Nephron (organoid): ENCODE measurements around the gene AGPAT3.

ENCODE experiments used
- H3K27ac Mint-ChIP-seq, 3 experiments: 2 replicates each; pipeline ENCODE4 v1.8.0; 2020; ENCODE audit warnings: mixed read lengths in 3 of 3, mild to moderate bottlenecking in 2 of 3, moderate library complexity in 1 of 3
- H3K27me3 Mint-ChIP-seq: 2 replicates; pipeline ENCODE4 v1.8.0; 2021; ENCODE audit warnings: low read depth, mild to moderate bottlenecking, moderate library complexity, mixed read lengths
- H3K36me3 Mint-ChIP-seq: 2 replicates; pipeline ENCODE4 v1.8.0; 2020; ENCODE audit warnings: low read depth, mixed read lengths
- H3K4me1 Mint-ChIP-seq: 2 replicates; pipeline ENCODE4 v1.8.0; 2020; ENCODE audit warnings: mixed read lengths
- H3K4me3 Mint-ChIP-seq, 3 experiments: 2 replicates each; pipeline ENCODE4 v1.8.0; 2020; ENCODE audit warnings: mild to moderate bottlenecking in 3 of 3, mixed read lengths in 3 of 3, moderate library complexity in 2 of 3
- H3K9me3 Mint-ChIP-seq: 2 replicates; pipeline ENCODE4 v1.8.0; 2020; ENCODE audit warnings: mixed read lengths
- TF ChIP-seq, protein P1 (sequence below), 3 experiments: fragments of 200-600 bp; sonication (generic); IDR thresholded peaks; one replicate each; pipeline ENCODE4 v1.5.0; 2021; ENCODE audit warnings: antibody characterized with exemption in 3 of 3; ENCODE audit not compliant: unreplicated experiment in 3 of 3

AGPAT3 gene

DNA sequence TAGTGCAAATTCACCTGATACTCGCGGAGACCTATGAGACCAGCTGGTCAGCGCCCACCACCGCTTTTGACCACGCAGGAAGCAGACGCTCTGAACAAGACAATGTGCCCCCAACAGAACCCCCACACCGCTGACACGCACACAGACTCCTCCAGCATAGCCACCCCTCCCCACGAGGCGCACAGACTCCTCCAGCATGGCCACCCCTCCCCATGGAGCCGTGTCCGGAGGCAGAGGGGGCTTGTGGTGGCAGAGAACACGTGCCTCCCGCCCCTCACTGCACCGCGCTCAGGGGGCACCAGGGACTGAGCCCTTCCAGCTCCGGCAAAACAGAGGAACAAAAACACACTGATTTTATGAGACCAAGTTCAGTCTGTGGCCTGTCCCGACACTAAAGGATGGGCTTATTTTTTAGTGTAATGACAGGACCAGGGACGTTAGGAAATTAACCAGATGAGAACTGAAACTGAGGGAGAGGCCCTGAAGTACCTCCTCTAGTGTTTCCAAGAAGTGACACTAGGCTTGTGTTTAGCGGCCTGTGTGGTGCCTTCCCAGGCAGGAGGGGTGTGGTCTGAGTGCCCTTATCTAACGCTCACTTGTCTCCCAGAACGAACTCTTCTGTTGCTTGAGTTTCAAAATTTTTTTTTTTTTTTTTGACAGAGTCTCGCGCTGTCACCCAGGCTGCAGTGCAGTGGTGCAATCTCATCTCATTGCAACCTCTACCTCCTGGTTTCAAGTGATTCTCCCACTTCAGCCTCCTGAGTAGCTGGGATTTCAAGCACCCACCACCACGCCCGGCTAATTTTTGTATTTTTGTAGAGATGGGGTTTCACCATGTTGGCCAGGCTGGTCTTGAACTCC lies 10.0 kb upstream of the AGPAT3 start:
- peaks cover 17% of the 10 kb centered on the region for H3K27me3 Mint-ChIP-seq
- H3K4me1 Mint-ChIP-seq, result peaks cover 5% of the 10 kb centered on the region
- H3K36me3 Mint-ChIP-seq, result no peaks in the 10 kb centered on the region
- H3K27ac Mint-ChIP-seq, result no peak overlapping the region
- H3K4me3 Mint-ChIP-seq, result no peak overlapping the region
- peaks cover 6% of the 10 kb centered on the region for H3K9me3 Mint-ChIP-seq
- TF ChIP-seq, protein P1, sequence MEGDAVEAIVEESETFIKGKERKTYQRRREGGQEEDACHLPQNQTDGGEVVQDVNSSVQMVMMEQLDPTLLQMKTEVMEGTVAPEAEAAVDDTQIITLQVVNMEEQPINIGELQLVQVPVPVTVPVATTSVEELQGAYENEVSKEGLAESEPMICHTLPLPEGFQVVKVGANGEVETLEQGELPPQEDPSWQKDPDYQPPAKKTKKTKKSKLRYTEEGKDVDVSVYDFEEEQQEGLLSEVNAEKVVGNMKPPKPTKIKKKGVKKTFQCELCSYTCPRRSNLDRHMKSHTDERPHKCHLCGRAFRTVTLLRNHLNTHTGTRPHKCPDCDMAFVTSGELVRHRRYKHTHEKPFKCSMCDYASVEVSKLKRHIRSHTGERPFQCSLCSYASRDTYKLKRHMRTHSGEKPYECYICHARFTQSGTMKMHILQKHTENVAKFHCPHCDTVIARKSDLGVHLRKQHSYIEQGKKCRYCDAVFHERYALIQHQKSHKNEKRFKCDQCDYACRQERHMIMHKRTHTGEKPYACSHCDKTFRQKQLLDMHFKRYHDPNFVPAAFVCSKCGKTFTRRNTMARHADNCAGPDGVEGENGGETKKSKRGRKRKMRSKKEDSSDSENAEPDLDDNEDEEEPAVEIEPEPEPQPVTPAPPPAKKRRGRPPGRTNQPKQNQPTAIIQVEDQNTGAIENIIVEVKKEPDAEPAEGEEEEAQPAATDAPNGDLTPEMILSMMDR (IDR thresholded peaks at IDR 0.05; ENCODE audit: unreplicated experiment in 3 of 3), result no peak

DNA sequence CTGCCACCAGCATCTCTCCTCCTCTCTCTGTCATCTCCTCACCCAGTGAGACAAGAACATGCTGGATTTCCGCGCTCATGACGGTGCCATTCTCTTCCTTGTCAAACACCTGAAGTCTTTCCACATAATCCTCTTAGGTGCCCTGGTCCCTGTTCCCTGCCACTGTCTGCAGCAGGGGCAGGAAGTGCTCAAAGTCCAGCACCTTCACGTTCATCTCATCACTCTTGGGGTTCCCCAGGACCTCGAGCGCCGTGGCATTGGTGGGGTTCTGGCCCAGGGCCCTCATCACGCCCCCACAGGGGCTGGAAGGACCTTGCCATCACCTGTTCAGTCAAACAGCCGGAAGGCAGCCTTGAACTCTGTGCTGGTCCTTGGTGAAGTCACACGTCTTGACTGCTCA lies 9.1 kb upstream of the AGPAT3 start:
- TF ChIP-seq, protein P1 (IDR thresholded peaks at IDR 0.05; ENCODE audit: unreplicated experiment in 3 of 3), result no peak
- Mint-ChIP-seq H3K27me3 (peaks cover 12% of the 10 kb centered on the region), H3K36me3 (no peaks in the 10 kb centered on the region), H3K9me3 (peaks cover 6% of the 10 kb centered on the region), H3K27ac (no peak overlapping the region), H3K4me1 (peaks cover 13% of the 10 kb centered on the region), H3K4me3 (no peak overlapping the region)

DNA sequence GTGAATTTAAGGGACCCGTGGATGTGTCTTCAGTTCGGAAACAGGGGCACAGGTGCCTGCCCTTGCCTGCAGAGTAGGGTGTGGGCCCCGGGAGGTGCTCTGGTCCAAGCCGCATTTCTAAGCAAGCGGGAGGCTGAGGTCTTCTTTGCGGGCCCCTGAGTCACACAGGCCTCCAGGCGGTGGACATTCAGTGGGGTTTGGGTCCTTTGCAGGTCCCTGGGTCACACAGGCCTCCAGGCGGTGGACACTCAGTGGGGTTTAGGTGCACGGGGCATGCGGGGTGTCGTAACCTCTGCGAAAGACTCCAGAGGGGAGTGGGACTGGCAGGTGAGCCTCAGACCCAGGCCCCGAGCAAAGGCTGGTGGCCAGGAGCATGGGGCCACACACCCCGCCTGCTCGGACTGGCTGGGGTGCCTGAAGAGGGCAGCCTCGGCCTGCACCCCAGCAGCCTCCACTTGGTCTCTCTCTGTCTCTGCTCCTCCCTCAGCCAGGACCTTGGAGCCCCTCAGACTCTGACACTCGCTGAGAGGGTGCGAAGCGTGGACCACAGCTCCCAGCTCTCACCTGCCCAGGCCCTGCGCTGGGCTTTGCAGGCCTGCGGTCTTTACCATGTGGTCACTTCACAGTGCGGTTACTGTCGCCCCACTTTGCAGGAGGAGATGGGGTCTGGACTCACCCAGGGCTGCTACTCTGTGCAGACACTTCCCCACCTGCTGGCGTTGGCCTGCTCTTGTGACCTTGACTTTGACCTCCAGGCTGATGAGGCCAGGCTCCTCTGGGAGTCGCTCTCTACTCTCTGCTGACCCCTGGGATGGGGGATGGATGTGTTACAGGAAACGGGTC lies 6.0 kb upstream of the AGPAT3 start:
- Mint-ChIP-seq H3K4me3 (no peak overlapping the region), H3K4me1 (peaks cover 13% of the 10 kb centered on the region), H3K9me3 (peaks cover under 1% of the 10 kb centered on the region), H3K27ac (peak overlapping the region in 1 of 3 experiments; percentile 52), H3K27me3 (peaks cover 5% of the 10 kb centered on the region), H3K36me3 (no peaks in the 10 kb centered on the region)
- TF ChIP-seq, protein P1 (IDR thresholded peaks at IDR 0.05; ENCODE audit: unreplicated experiment in 3 of 3), result no peak

DNA sequence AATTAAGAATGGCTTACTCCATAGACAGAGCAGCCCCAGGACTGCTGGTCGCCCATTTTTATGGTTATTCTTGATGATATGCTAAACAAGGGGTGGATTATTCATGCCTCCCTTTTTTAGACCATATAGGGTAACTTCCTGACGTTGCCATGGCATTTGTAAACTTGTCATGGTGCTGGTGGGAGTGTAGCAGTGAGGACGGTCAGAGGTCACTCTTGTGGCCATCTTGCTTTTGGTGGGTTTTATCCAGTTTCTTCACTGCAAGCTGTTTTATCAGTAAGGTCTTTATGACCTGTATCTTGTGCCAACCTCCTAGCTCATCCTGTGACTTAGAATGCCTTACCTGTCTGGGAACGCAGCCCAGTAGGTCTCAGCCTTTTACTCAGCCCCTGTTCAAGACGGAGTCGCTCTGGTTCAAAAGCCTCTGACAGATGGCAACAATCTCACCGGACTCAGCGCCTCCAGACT lies 5.2 kb upstream of the AGPAT3 start:
- no peaks in the 10 kb centered on the region for H3K9me3 Mint-ChIP-seq
- H3K27ac Mint-ChIP-seq, result peak overlapping the region; percentile 35 to 52 (median 44)
- peaks cover 4% of the 10 kb centered on the region for H3K27me3 Mint-ChIP-seq
- H3K4me3 Mint-ChIP-seq, result peak overlapping the region in 2 of 3 experiments; percentile 37 to 65
- H3K4me1 Mint-ChIP-seq, result peaks cover 13% of the 10 kb centered on the region
- TF ChIP-seq, protein P1 (IDR thresholded peaks at IDR 0.05; ENCODE audit: unreplicated experiment in 3 of 3), result no peak
- no peaks in the 10 kb centered on the region for H3K36me3 Mint-ChIP-seq

DNA sequence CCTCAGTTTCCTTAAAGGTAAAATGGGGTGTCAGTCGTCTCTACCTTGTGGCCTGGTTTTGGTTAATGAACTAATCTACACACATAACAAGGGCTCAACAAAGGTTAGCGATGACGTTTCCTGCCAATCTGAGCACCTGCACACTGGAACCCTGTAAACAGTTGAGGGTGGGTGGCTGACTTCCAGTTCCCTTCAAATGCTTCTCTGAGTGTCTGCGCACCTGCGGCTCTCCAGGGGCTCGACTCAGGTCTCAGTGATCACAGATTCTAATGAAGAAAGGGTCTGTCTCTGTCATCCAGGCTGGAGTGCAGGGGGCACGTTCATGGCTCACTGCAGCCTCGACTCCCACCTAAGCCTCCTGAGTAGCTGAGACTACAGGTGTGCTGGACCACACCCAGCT lies 3.3 kb upstream of the AGPAT3 start:
- TF ChIP-seq, protein P1 (IDR thresholded peaks at IDR 0.05; ENCODE audit: unreplicated experiment in 3 of 3), result no peak
- no peak overlapping the region for H3K27ac Mint-ChIP-seq
- no peaks in the 10 kb centered on the region for H3K9me3 Mint-ChIP-seq
- peaks cover 4% of the 10 kb centered on the region for H3K27me3 Mint-ChIP-seq
- no peaks in the 10 kb centered on the region for H3K36me3 Mint-ChIP-seq
- H3K4me1 Mint-ChIP-seq, result peaks cover 20% of the 10 kb centered on the region
- peak overlapping the region; percentile 27 to 49 (median 40) for H3K4me3 Mint-ChIP-seq
